Measurements from ENCODE around the gene SPOPL.
"Not testable (repeated sequence)": the region's sequence is repeated elsewhere in the genome, so short reads cannot be mapped to it uniquely, and the experiment has no call there.

Gene SPOPL

GRCh38 chr2:138537170-138537915, 35.8 kb downstream of the SPOPL start:
- no peaks in the 10 kb centered on the region for H3K27me3 ChIP-seq (replicated peaks; ENCODE audit: insufficient read depth, low read length)
- TF ChIP-seq EZH2 (optimal IDR thresholded peaks at IDR 0.05; ENCODE audit: low read depth, low read length) (no peak), CTCF (IDR thresholded peaks at IDR 0.05; ENCODE audit: low read length) (no peak), EZH2phosphoT487 (IDR thresholded peaks at IDR 0.05; ENCODE audit: low read length) (no peak)
- no peaks in the 10 kb centered on the region for H3K9me3 ChIP-seq (replicated peaks; ENCODE audit: insufficient read depth, low read length)
- no peaks in the 10 kb centered on the region for H4K20me1 ChIP-seq (ENCODE audit: insufficient read depth, low read length)
- no peak overlapping the region for H3K4me2 ChIP-seq (ENCODE audit: low read depth, low read length)
- no peaks in the 10 kb centered on the region for H3F3A ChIP-seq (ENCODE audit: insufficient read depth, low read length)
- H3K27ac ChIP-seq (ENCODE audit: low read length), result no peak overlapping the region
- H3K4me1 ChIP-seq (ENCODE audit: low read length), result no peaks in the 10 kb centered on the region
- no peaks in the 10 kb centered on the region for H3K36me3 ChIP-seq (replicated peaks; ENCODE audit: insufficient read depth, low read length)
- H3K79me2 ChIP-seq (ENCODE audit: low read length), result peaks cover 54% of the 10 kb centered on the region
- no peaks in the 10 kb centered on the region for H3K9me2 ChIP-seq (replicated peaks; ENCODE audit: insufficient read depth, low read length)
- H3K4me3 ChIP-seq (ENCODE audit: low read length), result no peak overlapping the region
- DNase-seq, result no peak
- H2AFZ ChIP-seq (ENCODE audit: low read length), result no peak overlapping the region
- no peak overlapping the region for H3K9ac ChIP-seq (ENCODE audit: low read length)

- peaks cover 13% of the 10 kb centered on the region for H3K79me2 ChIP-seq (ENCODE audit: low read length)
- H3F3A ChIP-seq (ENCODE audit: insufficient read depth, low read length); DNase-seq; H3K4me2 ChIP-seq (ENCODE audit: low read depth, low read length); H4K20me1 ChIP-seq (ENCODE audit: insufficient read depth, low read length); H2AFZ ChIP-seq (ENCODE audit: low read length); H3K27ac ChIP-seq (ENCODE audit: low read length); H3K9me3 ChIP-seq (replicated peaks; ENCODE audit: insufficient read depth, low read length); H3K4me1 ChIP-seq (ENCODE audit: low read length); H3K9me2 ChIP-seq (replicated peaks; ENCODE audit: insufficient read depth, low read length); H3K27me3 ChIP-seq (replicated peaks; ENCODE audit: insufficient read depth, low read length); H3K4me3 ChIP-seq (ENCODE audit: low read length); H3K9ac ChIP-seq (ENCODE audit: low read length); H3K36me3 ChIP-seq (replicated peaks; ENCODE audit: insufficient read depth, low read length): not testable (repeated sequence)
Observed at GRCh38 chr2:138544206-138544605, 42.6 kb downstream of the SPOPL start.

GRCh38 chr2:138548796-138549195, 47.2 kb downstream of the SPOPL start:
- Histone ChIP-seq H2AFZ (ENCODE audit: low read length) (no peak overlapping the region), H3K9me2 (replicated peaks; ENCODE audit: insufficient read depth, low read length) (no peaks in the 10 kb centered on the region), H3K27ac (ENCODE audit: low read length) (no peak overlapping the region), H3K9me3 (replicated peaks; ENCODE audit: insufficient read depth, low read length) (no peaks in the 10 kb centered on the region), H4K20me1 (ENCODE audit: insufficient read depth, low read length) (no peaks in the 10 kb centered on the region), H3K9ac (ENCODE audit: low read length) (no peak overlapping the region), H3K4me2 (ENCODE audit: low read depth, low read length) (no peak overlapping the region), H3F3A (ENCODE audit: insufficient read depth, low read length) (no peaks in the 10 kb centered on the region), H3K4me1 (ENCODE audit: low read length) (no peaks in the 10 kb centered on the region), H3K4me3 (ENCODE audit: low read length) (no peak overlapping the region), H3K27me3 (replicated peaks; ENCODE audit: insufficient read depth, low read length) (no peaks in the 10 kb centered on the region), H3K79me2 (ENCODE audit: low read length) (peaks cover 16% of the 10 kb centered on the region), H3K36me3 (replicated peaks; ENCODE audit: insufficient read depth, low read length) (no peaks in the 10 kb centered on the region)
- no peak for DNase-seq
- TF ChIP-seq EZH2phosphoT487 (IDR thresholded peaks at IDR 0.05; ENCODE audit: low read length), result no peak
- no peak for TF ChIP-seq CTCF (IDR thresholded peaks at IDR 0.05; ENCODE audit: low read length)
- no peak for TF ChIP-seq EZH2 (optimal IDR thresholded peaks at IDR 0.05; ENCODE audit: low read depth, low read length)

GRCh38 chr2:138550172-138550571, 48.6 kb downstream of the SPOPL start:
- no peak for TF ChIP-seq EZH2 (optimal IDR thresholded peaks at IDR 0.05; ENCODE audit: low read depth, low read length)
- no peak for TF ChIP-seq CTCF (IDR thresholded peaks at IDR 0.05; ENCODE audit: low read length)
- no peak for TF ChIP-seq EZH2phosphoT487 (IDR thresholded peaks at IDR 0.05; ENCODE audit: low read length)
- Histone ChIP-seq H2AFZ (ENCODE audit: low read length) (no peak overlapping the region), H3K9me2 (replicated peaks; ENCODE audit: insufficient read depth, low read length) (no peaks in the 10 kb centered on the region), H3K27ac (ENCODE audit: low read length) (no peak overlapping the region), H3K4me1 (ENCODE audit: low read length) (no peaks in the 10 kb centered on the region), H3K4me3 (ENCODE audit: low read length) (no peak overlapping the region), H3K27me3 (replicated peaks; ENCODE audit: insufficient read depth, low read length) (no peaks in the 10 kb centered on the region), H4K20me1 (ENCODE audit: insufficient read depth, low read length) (no peaks in the 10 kb centered on the region), H3K4me2 (ENCODE audit: low read depth, low read length) (no peak overlapping the region), H3F3A (ENCODE audit: insufficient read depth, low read length) (no peaks in the 10 kb centered on the region), H3K9me3 (replicated peaks; ENCODE audit: insufficient read depth, low read length) (no peaks in the 10 kb centered on the region), H3K36me3 (replicated peaks; ENCODE audit: insufficient read depth, low read length) (no peaks in the 10 kb centered on the region), H3K79me2 (ENCODE audit: low read length) (peaks cover 16% of the 10 kb centered on the region), H3K9ac (ENCODE audit: low read length) (no peak overlapping the region)
- DNase-seq, result no peak
